Amygdala (tissue), 56 donors: ENCODE data around the gene NCKAP5.

Experiments used
- DNase-seq, 56 donors: peaks; one replicate each; lab custom pipeline; 2025; lab: John Stamatoyannopoulos, UW

The NCKAP5 gene

GRCh38 chr2:133411857-133412256, 156.4 kb downstream of the NCKAP5 start:
- no peak for DNase-seq

DNA sequence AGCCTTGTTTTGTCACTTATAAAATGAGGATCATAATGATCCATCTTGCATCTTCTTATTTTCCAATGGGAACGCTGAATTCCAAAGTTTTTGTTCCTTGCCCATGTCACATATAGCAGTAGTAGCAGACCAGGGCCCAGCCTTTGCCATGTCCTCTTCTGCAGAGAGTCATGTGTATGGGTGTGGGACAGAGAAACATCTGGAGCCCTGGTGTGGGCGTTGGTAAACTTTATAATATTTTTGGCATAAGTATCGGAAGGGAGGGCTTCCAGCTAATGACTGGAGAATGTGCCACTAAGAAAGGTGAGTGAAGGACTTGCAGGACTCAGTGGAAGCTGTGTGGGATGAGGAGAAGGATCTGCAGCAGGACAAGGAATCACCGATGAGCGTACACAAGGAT, 157.2 kb downstream of the NCKAP5 start:
- no peak for DNase-seq

DNA sequence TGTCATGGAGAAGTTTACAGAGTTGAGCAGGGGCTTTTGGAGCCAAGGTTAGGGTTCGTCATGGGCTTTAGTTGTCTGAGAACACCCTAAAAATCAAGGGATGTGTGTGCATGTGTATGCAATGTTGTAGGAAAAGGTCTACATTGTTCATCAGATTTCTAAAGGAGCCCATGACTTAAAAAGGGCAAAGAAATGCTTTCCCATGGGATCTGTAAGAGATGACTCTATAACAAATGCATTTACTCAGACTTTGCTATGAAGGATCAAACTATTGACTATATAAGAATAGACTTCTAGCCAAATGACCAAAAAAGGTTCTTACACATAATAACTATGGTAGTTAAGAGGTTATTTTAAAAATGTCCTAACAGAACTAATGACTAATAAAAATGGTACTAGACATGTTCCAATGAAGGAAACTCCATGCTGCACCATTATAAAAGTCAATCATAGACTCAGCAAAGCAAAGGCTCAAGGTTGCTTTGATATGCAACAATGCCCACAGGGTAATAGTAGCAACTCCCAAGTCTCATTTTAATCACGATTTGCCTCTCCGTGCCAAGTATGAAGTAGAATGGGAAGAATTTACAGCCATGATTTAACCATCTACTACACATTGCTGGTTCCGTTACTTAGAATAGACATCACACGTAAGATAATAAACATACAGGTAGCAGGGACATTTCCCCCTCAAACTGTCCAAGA, 158.5 kb downstream of the NCKAP5 start:
- no peak for DNase-seq

DNA sequence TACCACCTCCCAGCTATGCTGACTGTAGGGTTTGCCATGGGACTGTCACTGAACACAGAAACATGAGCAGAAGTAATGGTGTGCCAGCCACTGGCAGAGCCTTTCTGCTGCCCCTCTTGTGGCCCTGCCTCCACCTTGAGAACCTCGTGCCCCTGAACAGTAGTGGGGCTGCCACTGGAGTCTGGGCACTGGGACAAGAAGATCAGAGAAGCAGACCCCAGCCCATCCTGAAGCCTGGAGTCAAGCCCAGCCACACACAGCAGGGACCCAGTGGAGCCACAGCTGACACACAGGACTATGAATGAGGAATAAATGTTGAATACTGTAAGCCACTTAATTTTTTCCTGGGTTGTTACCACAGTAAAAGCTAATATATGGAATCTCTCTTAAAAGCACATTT, 159.6 kb downstream of the NCKAP5 start:
- no peak for DNase-seq

- no peak for DNase-seq
Measured at GRCh38 chr2:133407341-133407740, 160.9 kb downstream of the NCKAP5 start.

GRCh38 chr2:133405252-133405651, 163.0 kb downstream of the NCKAP5 start:
- no peak for DNase-seq

- no peak for DNase-seq
Measured at GRCh38 chr2:133400411-133400810, 167.9 kb downstream of the NCKAP5 start.

DNA sequence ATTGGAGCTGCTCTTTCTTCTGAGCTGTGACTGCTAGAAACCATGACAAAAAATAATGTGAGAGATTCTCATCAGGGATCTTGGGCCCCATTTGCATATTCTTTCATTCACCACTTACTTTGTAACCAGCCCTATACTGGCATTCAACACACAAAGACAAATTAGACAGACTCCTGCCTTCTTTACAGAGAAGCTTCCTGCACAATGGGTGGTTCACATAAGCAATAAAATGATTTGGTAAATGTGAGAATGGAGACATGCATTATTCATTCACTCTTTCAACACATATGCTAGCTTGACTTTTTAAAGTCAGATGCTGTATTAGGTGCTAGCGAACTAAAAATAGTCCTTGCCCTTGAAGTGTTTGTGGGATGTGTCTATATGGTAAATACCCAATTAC, 174.4 kb downstream of the NCKAP5 start:
- no peak for DNase-seq

DNA sequence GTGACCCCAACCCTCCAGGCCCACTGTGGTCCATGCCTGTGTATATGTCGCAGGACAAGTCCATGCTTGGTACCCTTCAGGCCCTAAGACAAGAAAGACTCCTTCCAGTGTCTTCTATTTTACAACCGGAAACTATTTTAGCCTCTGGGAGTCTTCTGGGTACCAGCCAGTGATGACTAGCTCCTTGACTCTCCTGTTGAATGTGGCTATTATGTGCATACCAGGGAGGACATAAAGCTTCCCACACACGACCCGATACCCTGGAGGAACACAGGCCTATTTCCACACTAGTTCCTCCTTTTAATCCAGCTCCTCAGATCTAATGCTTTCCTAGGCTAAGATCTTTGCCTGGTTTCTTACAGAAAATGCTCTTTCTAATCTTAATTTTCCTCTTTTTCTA, 178.1 kb downstream of the NCKAP5 start:
- DNase-seq = no peak

GRCh38 chr2:133389569-133389968, 178.7 kb downstream of the NCKAP5 start:
- DNase-seq = no peak

GRCh38 chr2:133382566-133382965, 185.7 kb downstream of the NCKAP5 start:
- no peak for DNase-seq

DNA sequence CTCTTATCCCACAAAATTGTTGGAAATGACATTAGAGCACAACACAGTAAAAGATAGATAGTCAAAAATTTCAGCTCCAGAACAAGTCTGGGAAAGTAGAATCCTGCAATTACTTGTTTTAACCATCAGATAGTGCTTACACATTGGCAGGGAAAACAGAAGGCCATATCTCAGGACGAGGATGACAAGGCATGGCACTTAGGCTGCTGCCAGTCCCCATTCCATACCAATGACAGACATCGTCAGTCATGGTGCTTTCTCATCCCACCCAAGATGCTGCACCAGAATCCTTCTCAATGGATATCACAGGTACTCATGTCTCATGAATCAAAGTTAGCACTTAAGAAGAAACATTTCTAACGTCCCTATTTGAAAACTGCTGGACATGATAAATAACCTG, 187.3 kb downstream of the NCKAP5 start:
- DNase-seq = no peak

DNA sequence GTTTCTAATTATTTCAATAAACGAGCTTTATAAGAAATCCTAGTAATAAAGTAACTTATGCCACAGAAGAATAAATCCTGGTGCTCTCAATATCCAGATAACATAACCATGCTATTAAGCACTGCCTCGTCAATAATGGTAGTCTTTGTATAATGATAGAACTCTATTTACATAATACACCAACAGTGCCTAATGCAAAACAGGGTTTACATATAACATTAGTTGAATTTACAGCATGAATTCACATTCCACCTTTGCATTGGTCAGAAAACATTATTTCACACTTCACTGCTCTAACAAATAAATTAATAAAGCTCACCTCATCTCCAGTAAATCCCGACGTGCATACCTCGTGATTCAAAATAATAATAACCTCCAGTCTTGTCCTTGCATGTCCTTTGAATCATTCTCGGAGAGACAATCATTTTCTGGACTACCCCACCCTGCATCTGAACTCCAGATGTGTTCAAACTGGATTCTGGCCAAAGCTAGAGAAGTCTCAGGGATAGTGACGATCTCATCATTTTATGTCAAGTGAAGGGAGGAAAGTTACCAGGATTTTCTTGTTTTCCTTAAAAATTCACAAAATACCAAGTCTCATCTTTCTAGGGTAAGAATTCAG, 189.2 kb downstream of the NCKAP5 start:
- DNase-seq = no peak

- no peak for DNase-seq
Measured at GRCh38 chr2:133378386-133378785, 189.9 kb downstream of the NCKAP5 start.

DNA sequence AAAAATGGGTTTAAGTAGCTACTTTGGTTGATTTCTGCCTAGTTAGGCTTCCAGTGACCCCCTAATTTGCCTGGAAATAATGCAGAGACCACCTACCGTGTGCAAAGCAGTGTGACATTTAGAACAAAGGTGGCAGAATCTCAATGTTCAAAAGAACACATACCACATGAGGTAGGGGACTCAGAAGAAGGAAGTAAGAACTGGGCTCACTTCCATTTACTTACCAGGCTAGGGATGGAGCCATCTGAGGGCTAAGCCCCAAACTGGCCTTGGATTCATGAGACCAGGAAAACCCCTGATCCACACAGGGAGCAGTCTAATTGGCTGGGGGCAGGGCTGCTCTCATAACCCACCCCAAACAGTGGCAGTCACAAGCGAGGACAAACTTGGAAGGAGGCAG, 190.7 kb downstream of the NCKAP5 start:
- DNase-seq = no peak

GRCh38 chr2:133377021-133377481, 191.2 kb downstream of the NCKAP5 start:
- no peak for DNase-seq

DNA sequence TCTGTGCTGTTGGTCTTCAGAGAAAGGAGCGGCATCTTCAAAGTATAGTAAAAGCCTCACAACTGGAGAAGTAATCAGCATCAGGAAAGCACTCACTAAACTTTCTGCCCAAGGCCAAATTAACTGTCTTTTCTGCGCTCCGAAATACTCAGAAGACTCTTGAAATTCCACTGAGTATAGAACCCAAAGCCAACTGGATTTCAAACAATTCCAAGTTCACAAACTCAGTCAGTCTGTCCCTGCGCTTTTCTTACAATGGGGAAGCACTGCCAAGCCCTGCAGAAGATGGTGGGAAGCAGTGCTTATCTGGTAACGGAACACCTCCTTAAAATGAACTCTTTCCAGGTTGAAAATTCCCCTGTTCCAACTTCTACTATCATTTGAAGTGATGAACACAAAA, 193.5 kb downstream of the NCKAP5 start:
- DNase-seq = no peak

DNA sequence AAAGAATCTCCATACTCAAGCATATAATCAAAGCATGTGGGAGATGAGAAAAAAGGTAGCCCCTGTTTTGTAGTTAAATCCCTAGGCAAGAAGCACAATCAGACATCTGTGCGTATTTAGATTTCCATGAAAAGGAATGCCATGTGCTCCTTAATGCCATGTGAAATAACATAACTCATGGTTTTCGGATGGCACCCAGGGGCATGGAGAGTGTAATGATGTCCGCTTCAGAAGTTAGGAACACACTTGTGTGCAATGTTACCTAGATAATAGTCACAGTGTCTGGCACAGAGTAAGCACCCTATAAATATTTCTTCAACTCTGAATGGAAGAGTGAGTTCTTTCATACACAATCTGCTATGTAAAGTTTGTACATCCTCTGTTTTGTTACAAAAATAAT, 197.0 kb downstream of the NCKAP5 start:
- DNase-seq = no peak

DNA sequence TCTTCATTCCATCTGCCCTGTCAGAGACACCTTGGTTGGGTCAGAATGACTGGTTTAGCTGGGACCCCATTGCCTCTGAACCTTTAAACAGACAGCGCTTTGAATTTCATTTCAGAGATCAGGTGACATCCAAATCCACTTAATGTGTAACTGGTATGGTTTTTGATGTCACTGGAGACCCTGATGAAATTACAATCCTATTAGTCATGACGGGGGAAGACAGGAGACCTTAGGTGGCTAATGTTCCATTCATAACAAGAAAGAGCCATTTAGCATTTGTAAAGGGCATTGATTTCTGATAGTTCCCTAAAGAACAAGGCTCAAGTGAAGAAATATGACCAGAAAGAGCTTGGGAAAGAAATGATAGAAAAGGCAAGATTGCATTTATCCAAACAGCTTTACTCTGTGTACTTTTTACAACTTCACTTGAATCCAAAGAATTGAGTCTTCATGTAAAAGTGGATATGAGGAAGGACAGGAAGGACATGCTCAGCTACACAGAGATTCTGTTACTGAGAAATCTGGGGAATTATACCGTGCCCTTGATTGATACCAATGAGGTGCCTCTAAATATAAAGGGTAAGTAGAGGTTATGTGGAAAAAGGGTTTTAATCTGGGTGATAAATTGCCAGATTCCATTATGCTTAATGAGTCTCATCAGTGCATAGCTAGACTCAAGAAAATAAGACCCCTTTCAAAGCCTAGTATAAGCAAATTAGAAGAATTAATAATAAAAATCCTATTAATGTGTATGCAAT, 198.2 kb downstream of the NCKAP5 start:
- DNase-seq = no peak

DNA sequence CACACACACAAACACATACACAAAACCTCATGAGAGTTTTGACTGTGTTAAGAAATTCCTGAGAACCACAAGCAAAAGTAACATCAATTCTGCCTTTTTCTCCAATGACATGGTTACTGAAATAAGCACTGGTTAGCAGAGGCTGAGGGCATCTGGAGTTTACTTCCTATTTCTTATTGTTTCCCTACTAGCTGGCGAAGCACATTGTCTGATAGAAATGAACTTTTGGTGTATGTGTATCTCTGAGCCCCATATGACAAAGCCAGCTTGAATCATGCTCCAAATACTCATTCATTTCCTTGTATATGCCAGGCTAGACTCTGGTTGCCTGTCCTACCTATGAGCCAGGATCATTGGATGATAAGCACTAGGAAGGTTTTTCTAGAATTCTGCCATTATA, 203.1 kb downstream of the NCKAP5 start:
- DNase-seq = no peak

DNA sequence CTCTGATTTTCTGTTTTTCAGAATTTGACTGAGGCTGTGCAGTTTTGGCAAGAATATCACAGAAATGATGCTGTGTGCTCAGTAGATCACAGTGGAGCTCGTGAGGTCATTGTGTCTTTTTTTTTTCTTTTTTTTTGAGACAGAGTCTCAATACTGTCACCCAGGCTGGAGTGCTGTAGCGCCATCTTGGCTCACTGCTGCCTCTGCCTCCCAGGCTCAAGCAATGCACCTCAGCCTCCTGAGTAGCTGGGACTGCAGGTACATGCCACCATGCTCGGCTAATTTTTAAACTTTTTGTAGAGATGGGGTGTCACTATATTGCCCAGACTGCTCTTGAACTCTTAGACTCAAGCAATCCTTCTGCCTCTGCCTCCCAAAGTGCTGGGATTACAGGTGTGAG, 203.6 kb downstream of the NCKAP5 start:
- DNase-seq = no peak

DNA sequence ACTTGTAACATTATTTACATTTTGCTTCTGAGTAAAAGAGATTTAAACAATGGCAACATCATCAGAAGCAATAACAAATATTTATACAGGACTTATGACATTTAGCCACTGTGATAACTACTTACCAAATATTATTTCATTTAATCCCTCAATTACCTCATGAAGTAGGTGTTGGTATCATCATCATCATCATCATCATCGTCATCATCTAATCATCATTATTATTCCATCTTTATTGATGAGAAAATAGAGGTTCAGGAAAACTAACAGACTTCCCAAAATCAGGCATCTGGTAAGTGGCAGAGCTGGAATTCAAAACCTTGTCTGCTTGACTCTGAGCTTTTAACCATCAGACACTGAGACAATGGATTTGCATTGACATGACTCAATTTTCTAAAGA, 204.4 kb downstream of the NCKAP5 start:
- no peak for DNase-seq
